Type B pancreatic cell (in vitro differentiated cells): ENCODE results near the gene MAPK12. TPM values are rescaled to one million over a fixed set of nuclear protein-coding genes. Genes with fewer than 3 reads are reported as not detected.
A peak's percentile ranks its signal among the peaks of the same experiment; 100 is the strongest.

Experiments
- DNase-seq: peaks from one replicate; pipeline ENCODE4 v3.0.0; 2021; ENCODE audit warnings: mixed read lengths; ENCODE audit not compliant: unreplicated experiment; ENCODE audit errors: extremely low spot score
- H3K27ac Mint-ChIP-seq: 2 replicates; pipeline ENCODE4 v1.8.0; 2021; ENCODE audit warnings: mild to moderate bottlenecking, mixed read lengths
- H3K27me3 Mint-ChIP-seq: 2 replicates; pipeline ENCODE4 v1.8.0; 2021; ENCODE audit warnings: mixed read lengths
- H3K36me3 Mint-ChIP-seq: 2 replicates; pipeline ENCODE4 v1.8.0; 2021; ENCODE audit warnings: mixed read lengths
- H3K4me1 Mint-ChIP-seq: one replicate; pipeline ENCODE4 v1.8.0; 2021; ENCODE audit warnings: mixed read lengths; ENCODE audit not compliant: unreplicated experiment
- H3K4me3 Mint-ChIP-seq: 2 replicates; pipeline ENCODE4 v1.8.0; 2021; ENCODE audit warnings: mild to moderate bottlenecking, mixed read lengths
- H3K9me3 Mint-ChIP-seq: 2 replicates; pipeline ENCODE4 v1.8.0; 2021; ENCODE audit warnings: mixed read lengths
- CTCF ChIP-seq: fragments of 200-600 bp; sonication (generic); conservative IDR thresholded peaks from 2 replicates; pipeline ENCODE4 v1.5.0; 2021; ENCODE audit warnings: antibody characterized with exemption, mild to moderate bottlenecking
- long read RNA-seq: library from polyadenylated mRNA; unstranded; transcript quantifications from one replicate; pipeline ENCODE4 v2.0.0, GENCODE V29; 2020
- total RNA-seq: library from RNA; stranded (reverse); gene quantifications from 2 replicates; pipeline ENCODE4 v1.2.1, GENCODE V29; 2021; ENCODE audit warnings: low replicate concordance

Gene MAPK12
- total RNA-seq, result 11.4 and 31.3 TPM in 2 replicates
- long read RNA-seq, partial matches to known transcripts, result 1 of 1 reads
- long read RNA-seq, other reads (novel, unspliced or antisense), result 0 of 1 reads

DNA sequence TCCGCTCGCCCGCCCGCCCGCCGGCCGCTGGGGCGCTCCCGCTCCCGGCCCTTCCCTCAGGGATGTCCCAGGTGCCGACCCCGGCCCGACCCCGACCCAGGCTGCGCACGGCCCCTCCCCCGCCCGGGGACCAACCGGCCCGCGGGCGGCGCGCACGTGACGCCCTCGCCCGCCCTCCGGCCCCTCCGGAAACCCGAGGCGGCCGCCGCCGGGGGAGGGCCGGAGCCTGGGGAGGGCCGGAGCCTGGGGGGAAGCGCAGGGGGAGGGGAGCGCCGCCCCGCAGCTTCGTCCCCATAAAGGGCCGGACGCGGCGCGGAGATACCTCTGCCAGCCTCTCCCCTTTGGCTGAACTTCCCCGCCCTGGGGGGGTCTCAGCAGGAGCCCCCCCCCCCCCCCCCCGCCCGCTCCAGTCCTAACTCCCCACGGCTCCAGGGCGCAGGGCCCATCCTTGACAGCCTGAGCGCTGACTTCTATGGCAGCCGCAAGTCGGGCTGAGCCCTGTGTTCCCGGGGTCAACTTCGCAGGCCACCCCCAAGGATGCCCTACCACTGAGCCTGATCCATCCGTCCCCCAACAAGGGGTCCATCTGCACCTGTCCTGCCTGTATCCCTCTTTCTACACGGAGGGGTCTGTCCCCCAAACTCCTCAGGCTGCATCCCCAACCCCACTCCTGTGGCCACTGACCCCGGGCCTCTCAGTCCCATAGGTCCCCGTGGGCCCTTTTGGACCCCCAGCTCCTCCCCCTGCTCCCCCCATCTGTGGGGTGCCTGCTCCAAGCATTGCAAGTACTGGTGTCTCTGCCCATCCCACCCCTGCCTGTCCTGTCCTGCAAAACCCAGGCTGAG, at the start of gene MAPK12:
TSS of gene MAPK12 (minus strand) at position 69 of the 845 bp plus-strand sequence. CDS start 174 bp downstream, outside the sequence.
- Mint-ChIP-seq H3K9me3 (no peaks in the 10 kb centered on the region), H3K4me3 (peak within 1 kb of the TSS; percentile 78), H3K4me1 (peaks cover 5% of the 10 kb centered on the region), H3K36me3 (no peaks in the 10 kb centered on the region), H3K27me3 (peaks cover 16% of the 10 kb centered on the region), H3K27ac (no peak within 1 kb of the TSS)
- TF ChIP-seq CTCF, result no peak
- no peak for DNase-seq

DNA sequence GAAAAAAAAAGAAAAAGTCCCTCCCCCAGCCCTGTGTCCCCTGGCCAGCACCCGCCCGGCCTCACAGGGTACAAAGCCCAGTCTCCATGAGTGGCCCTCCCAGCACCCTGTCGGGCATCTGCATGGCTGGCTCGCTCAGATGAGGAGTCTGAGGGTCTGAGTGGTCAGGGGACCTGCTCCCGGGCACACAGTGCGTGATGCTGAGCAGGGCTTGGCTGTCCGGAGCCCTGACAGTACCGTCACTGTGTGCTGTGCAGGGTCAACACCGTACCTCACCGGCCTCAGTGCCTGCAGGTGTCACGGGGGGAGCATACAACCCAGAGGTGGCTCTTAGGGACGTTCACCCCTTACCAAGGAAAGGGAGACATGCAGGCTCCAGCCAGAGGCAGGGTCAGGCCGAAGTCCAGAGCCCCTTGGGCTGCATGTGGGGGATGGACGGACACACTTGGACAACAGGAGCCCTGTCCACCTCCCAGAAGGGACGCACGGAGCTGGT, 49.5 kb upstream of the MAPK12 start:
- peaks cover 9% of the 10 kb centered on the region for H3K4me1 Mint-ChIP-seq
- H3K9me3 Mint-ChIP-seq, result no peaks in the 10 kb centered on the region
- DNase-seq, result no peak
- no peaks in the 10 kb centered on the region for H3K27me3 Mint-ChIP-seq
- no peak overlapping the region for H3K27ac Mint-ChIP-seq
- H3K36me3 Mint-ChIP-seq, result peaks cover under 1% of the 10 kb centered on the region
- no peak overlapping the region for H3K4me3 Mint-ChIP-seq
- no peak for TF ChIP-seq CTCF

DNA sequence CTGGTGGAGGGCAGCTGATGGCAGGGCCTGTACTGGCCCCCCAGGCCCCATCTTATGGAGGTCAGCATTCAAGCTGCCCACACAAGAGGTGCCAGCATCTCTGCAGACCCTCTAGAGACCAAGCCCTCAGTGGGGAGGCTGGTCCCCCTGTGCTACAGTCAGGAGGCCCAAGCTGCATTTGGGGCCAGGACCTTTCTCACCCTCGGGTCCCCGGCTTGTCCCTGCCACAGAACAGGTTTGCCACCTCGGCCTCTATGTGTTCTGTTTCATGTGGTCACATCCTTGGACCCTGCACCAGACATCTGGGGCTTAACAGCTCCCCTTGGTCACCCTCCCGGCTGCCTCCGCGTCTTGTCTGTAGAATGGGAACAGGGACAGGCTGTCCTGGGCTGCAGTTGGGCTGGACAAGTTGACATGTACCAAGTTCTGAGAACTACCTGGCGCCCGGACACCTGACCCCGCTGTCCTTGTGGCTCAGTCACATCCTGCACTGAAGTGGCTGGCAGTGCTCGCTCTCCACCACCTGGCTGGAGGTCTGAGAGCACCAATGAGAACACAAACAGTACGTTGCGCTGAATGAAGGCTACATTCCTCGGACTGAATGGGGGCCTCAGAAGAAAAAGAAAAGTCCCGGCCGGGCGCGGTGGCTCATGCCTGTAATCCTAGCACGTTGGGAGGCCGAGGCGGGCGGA, 48.7 kb upstream of the MAPK12 start:
- H3K9me3 Mint-ChIP-seq, result no peaks in the 10 kb centered on the region
- peak overlapping the region; percentile 50 for H3K27ac Mint-ChIP-seq
- H3K4me1 Mint-ChIP-seq, result peaks cover 13% of the 10 kb centered on the region
- peaks cover 4% of the 10 kb centered on the region for H3K36me3 Mint-ChIP-seq
- TF ChIP-seq CTCF, result no peak
- H3K4me3 Mint-ChIP-seq, result peak overlapping the region; percentile 45
- no peak for DNase-seq
- no peaks in the 10 kb centered on the region for H3K27me3 Mint-ChIP-seq

- H3K4me3 Mint-ChIP-seq, result no peak overlapping the region
- DNase-seq, result no peak
- TF ChIP-seq CTCF, result no peak
These were observed 48.1 kb upstream of the MAPK12 start for GRCh38 chr22:50309601-50309991.

GRCh38 chr22:50308986-50309600, 47.6 kb upstream of the MAPK12 start:
- H3K36me3 Mint-ChIP-seq, result peaks cover 4% of the 10 kb centered on the region
- peak overlapping the region; percentile 84 for H3K4me3 Mint-ChIP-seq
- H3K4me1 Mint-ChIP-seq, result peaks cover 16% of the 10 kb centered on the region
- no peak for TF ChIP-seq CTCF
- no peaks in the 10 kb centered on the region for H3K9me3 Mint-ChIP-seq
- H3K27me3 Mint-ChIP-seq, result no peaks in the 10 kb centered on the region
- DNase-seq, result no peak
- H3K27ac Mint-ChIP-seq, result peak overlapping the region; percentile 92

More at GRCh38 chr22:50309601-50309991, 48.1 kb upstream of the MAPK12 start:
- peak overlapping the region; percentile 92 for H3K27ac Mint-ChIP-seq
- no peaks in the 10 kb centered on the region for H3K9me3 Mint-ChIP-seq
- peaks cover 4% of the 10 kb centered on the region for H3K36me3 Mint-ChIP-seq
- H3K27me3 Mint-ChIP-seq, result no peaks in the 10 kb centered on the region
- peaks cover 13% of the 10 kb centered on the region for H3K4me1 Mint-ChIP-seq
